ENCODE results near the gene KCNT1.

KCNT1 gene

DNA sequence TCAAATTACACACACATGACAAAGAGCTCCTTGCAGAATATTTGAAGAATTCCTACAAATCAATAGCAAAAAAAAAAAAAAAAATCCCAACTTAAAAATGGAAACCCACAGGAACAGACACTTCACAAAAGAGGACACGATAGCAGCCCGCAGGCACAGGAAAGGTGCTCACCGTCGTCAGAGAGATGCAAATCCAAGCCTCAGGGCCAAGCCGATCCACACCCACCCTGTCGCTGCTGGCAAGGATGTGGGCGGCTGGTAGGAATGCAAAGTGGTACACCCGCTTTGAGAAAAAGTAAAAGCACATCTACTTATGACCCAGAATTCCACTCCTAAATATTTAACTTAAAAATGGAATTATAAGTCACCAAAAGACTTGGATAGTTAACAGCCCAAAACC lies 28.0 kb upstream of the KCNT1 start:
- DNase-seq (ENCODE audit: low read depth): no peak

DNA sequence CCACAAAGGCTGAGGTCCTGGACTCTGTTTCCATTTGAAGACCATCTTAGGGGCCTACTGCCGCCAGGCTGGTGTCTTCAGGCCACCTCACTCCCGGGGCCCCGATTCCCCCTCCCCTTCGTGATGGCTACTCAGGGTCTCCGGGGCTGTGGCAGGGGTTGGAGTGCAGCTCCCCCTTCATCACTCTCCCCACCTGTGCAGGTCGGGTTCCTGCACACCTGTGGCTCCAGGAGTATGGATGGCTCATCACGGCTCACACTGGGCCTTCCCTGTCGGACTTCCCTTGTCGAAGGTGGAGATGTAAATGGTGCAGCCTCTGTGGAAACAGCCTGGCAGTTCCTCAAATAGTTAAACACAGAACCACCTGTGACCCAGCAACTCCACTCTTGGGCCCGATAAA lies 27.0 kb upstream of the KCNT1 start:
- DNase-seq (ENCODE audit: low read depth): no peak

DNA sequence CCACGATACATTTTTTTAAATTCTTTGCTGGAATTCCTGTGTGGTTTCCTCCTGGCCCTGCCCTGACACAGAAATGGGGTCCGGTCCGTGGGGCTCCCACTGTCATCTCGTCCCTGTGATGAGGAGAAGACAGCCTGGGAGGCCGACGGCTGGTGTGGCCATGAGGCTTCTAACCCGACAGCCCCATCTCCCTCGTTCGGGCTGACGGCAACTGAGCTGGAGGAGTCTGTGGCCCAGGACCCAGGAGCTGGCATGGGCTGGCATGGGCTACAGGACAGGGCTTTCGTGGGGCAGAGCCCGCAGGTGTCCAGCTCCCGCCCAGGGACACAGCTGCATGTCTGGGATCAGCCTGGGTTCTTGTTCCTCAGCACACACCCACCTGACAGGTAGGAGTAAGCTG lies 25.1 kb upstream of the KCNT1 start:
- DNase-seq (ENCODE audit: low read depth): no peak

DNA sequence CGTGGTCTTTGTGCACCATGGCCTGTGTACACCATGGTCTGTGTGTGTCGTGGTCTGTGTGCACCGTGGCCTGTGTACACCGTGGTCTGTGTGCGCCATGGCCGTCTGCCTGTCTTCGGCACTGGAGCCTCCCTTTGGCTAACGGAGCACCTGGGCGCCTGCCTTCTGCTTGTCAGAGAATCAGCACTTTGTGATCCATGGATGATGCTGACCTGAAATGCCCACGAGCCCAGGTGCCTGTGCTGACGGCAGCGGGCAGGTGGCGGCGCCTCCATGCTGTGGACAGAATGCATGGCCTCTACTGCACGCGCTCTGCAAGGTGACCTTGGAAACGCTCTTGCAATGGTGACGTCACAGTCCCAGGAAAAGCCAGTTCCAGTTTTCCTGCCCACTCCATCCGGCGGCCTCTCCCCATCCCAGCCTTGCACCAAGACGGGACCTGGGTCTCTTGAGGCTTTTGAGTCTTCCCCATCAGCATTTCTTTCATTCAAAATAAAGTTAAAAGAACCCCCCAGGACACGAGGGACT lies 24.3 kb upstream of the KCNT1 start:
- DNase-seq (ENCODE audit: low read depth): no peak

DNA sequence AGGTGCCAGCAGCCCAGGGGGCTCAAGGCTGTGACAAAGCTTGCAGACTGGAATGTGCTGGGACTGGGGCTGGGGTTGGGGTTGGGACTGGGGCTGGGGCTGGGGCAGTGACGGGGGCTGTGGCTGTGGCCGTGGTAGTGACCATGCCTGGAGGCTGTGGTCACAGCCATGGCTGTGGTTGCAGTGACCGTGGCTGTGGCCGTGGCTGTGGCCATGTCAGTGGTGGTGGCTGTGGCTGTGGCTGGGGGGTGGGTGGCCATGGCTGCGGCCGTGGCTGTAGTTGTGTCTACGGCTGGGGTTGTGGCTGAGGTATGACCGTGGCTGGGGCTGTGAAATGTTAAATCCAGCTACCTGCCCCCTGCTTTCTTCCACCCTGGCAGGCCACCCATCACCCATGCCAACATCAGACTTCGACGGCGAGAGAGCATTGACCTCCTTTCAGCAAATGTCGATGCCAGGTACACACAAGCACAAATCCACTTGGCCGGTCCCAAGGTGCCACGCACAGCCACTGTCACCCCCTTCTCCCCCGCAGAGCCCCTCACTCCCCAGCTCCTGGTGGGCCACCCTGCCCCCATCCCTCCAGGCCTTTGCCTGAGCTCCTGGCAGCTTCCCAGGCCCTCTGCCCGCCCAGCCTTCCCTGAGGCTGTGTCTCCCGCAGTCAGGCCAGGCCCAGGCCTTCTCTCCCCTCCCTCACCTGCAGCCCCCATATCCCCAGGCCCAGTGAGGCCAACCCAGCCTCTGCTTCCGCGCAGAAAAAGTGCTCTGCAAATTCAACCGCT lies 23.6 kb upstream of the KCNT1 start:
- DNase-seq (ENCODE audit: low read depth): no peak

DNA sequence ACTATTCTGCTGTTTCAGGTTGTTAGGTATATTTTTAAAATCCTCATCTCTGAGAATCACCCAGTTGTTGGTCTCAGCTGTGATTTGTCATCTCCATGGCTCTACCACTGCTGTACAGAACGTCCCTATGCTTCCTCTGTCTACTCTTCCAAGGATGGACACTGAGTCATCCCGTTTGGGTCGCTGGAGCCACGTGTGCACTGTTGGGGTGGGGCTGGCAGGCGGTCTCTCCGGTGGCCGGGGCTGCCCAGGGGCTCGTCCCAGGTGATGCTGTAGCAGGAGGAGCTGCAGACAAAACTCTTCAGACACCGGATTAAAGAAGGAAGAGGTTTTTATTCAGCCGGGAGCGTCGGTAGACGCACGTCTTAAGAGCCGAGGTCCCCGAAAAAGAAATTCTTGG lies 21.9 kb upstream of the KCNT1 start:
- DNase-seq (ENCODE audit: low read depth): no peak

DNA sequence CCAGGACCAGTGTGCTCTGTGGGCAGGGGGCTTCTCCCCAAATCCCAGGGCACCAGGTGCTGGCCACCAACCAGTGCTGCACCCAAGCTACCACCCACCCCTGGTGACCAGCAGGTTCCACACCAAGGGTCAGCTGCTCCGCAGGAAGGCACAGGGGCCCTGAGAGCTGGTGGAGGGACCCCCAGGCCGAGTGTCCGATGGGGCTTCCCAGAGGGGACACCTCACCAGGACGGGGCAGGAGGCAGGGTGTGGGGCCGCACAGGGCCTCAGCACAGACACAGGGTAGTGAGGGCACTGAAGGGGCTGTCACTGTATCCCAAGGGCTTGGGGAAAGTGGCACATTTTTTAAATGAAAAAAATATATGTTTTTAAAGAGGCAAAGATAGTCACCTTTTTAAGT lies 20.8 kb upstream of the KCNT1 start:
- no peak for DNase-seq (ENCODE audit: low read depth)

DNA sequence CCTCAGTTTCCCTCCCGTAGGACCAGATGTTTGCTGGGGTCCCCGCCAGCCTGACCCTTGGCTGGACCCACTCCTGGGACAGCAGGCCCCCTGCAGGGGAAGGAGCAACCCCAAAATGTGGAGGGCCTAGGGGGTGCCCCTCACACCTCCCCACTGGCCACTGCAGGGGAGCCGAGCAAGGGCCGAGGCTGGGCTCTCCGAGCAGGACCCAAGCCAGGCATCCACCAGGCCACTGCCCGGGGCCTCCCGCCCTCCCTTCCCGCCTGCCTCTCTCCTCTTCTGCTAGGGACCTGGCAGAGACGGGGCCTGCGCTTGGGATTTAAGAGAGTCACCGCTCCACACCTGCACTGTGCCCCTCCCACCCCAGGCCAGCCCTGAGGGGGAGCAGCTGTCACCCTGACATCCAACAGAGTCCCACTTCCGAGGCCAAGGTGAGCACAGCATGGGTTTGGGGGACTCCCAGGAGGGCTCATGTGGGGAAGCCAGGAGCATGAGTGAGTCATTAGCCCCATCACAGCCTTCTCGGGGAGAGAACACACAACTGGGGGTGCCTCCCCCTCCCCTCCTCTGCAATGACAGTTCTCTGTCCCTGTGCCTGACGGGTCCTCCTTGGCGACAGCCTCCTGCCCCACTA lies 18.5 kb upstream of the KCNT1 start:
- no peak for DNase-seq (ENCODE audit: low read depth)

DNA sequence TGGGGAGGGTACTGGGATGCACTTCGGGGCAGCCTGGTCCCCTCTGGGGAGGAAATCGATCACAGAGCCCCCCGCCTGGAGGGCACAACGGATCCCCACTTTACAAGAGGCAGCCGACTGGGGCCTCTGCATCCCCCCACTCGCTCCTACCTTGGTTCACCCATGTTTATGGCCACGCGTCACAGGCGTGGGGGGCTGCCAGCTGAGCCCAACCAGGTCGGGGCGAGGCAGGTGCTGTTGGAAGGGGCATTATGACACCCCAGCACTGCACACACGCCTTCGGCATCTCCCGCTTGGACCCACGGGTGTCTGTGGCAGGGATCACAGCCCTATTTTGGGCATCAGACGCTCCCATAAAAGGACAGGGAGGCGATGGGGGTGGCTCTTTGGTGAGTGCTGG lies 17.3 kb upstream of the KCNT1 start:
- no peak for DNase-seq (ENCODE audit: low read depth)

DNA sequence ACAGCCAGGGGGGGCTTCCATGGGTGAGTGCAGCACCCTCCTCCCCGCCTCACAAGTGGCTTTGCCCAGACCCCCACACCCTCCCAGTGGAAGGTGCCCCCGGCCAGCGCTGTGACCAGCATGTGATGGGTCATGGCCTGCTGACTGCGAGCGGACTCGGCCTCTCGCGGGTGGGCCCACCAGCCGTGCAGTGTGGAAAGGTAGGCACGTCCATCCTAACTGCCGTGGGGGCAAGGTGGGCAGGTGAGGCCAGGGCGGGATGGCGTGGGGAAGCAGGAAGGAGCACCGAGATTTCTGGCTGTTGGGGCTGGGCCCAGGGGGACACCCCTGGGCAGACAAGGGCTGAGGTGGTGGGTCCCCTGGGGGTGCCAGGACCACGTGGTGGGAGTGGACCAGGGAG lies 14.8 kb upstream of the KCNT1 start:
- DNase-seq (ENCODE audit: low read depth): no peak

DNA sequence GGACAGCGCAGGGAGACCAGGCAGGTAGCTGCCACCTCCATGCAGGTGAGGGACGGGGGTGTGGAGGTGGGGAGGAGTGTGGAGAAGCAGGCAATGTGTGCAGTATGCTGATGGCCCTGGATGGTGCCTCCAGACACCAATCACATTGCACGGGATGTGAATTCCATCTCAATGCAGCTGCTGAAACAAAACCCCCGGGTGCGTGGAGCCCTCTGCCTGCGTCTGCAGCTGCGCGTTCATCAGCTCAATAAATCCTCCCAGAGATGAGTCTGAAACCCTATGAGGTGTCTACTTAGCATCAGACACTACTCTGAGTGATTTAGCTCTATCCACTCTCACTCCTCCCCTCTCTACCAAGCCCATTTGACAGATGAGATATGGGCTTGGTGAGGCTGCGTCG lies 13.0 kb upstream of the KCNT1 start:
- DNase-seq (ENCODE audit: low read depth): no peak

DNA sequence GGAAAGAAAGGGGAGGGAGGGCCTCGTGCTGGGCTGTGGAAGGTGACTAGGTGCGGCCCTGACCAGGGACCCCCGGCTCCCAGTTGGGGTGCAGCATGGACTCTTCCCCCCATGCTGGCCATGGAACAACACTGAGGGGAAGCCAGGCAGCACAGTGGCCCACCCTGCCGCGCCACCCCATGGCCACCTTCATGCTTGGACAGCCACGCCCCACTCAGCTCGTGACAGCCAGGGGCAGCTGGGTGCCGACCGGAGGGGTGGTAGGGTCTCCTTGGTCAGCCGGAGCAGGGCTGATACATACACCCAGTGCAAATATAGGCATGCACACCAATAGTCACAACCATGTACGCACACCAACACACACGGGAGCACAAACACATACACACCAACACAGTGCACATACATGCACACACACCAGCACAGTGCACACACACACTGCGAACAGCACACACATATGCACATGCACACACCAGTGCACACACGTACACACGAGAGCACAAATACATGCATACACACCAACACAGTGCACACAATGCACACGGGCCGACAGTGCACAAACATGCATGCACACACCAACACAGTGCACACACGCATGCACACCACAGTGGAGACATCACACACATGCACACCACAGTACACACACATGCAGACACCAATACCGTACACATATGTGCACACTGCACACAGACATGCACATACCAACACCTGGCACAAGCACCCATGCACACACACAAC lies 11.0 kb upstream of the KCNT1 start:
- DNase-seq (ENCODE audit: low read depth): no peak

DNA sequence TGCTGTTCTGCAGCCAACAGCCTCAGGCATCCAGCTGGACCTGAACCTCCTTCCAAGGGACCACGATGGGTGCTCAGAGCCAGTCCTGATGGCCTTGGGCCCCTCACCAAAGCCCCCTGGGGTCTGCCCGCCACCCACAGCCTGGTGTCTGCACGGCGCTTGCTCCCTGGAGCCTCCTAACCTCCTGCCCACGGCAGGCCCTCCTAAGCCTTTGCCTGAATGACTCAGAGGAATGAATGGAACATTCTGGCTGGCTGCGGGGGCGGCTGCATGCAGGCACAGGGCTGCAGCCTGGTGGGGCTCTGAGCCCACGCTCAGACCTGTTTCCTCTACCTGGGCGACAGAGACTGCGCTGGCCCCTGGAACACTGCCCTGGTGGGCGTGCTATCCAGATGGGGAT lies 9.6 kb upstream of the KCNT1 start:
- no peak for DNase-seq (ENCODE audit: low read depth)

DNA sequence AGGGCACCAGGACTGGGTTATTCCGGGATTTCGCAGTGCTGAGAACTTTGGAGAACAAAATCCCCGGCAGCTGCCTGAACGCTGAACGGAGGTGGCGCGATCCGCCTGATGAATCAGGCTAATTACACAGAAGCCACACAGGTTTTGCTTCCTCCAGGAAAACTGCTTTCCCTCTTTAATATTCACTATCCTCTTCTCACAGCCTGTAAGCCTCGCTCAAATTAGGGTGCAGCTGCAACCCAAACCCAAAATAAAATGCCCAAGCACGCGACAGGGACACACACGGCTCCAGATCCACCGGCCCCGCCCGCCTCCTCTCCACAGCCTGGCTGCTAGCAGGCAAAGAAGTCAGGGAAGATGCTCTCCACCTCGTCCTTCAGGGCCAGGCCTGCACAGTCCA lies 8.7 kb upstream of the KCNT1 start:
- DNase-seq (ENCODE audit: low read depth): no peak

DNA sequence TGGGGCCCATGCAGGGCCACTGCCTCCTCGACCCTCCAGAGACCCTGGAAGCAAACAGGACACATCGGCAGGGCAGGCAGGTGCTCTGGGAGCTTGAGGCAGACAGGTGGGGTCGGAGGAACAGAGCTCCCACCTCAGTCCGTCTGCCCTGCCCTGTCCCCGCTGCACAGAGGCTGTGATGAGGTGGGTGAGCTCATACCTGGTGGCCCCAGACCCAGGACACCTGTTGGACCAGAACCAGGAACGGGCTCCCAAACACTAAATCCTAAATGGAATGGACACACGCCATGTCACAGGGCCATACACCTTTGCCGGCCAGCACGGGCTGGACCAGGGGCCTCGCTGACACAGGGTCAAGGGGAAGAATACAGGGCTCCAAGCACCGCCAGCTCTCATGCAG lies 8.2 kb upstream of the KCNT1 start:
- no peak for DNase-seq (ENCODE audit: low read depth)

DNA sequence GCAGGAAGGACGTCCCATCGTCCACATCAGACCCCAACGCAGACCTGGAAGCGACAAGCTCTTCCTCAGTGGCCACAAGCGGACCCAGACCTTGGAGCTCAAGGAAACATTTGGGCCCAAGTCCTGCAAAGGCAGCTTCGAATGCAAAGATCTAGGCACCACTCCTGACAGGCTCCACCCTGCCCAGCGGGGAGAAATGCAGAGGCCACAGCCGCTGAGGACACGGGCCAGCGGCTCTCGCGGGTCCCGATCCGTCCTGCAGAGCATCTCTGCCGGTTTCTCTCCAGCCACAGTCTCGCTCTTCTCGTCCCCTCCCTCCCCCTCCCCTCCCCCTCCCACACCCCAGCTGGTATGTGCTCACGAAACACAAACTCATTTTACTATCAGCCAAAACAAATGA lies 7.6 kb upstream of the KCNT1 start:
- no peak for DNase-seq (ENCODE audit: low read depth)

DNA sequence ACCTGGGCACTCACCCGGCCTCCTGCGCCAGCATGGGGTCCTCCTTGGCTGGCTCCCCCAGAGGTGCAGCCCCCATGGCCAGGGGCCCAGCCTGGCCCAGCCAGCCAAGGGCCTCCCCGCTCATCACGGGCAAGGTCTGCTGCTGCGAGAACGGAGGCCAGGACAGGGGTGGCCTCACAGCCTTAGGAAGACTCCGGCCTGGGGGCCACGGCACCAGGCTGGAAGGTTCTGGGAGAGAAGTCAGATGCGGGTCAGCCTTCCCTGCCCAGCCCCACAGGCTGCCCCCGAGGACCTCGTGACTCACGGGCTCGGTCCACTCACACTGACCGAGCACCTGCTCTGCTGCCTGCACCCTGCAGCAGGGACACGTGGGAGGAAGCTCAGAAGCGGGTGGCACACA lies 6.9 kb upstream of the KCNT1 start:
- DNase-seq (ENCODE audit: low read depth): no peak

DNA sequence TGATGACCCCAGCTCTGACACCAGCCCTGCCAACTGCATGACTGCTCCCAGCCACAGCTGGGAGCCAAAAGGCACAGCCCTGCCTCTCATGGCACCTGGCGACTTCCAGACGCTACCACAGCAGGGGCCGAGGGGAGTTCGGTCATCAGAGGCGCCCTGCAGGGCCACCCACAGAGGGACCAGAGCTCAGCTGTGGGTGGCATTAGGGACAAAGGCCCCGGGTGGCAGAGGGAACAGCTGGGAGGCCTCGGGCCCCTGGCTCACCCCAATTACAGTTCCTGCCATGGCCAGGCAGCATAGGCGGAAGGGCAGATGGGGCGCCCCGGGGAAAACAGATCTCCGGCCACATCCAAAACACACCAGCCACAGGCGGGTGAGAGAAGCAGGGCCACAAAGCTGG lies 6.3 kb upstream of the KCNT1 start:
- no peak for DNase-seq (ENCODE audit: low read depth)

DNA sequence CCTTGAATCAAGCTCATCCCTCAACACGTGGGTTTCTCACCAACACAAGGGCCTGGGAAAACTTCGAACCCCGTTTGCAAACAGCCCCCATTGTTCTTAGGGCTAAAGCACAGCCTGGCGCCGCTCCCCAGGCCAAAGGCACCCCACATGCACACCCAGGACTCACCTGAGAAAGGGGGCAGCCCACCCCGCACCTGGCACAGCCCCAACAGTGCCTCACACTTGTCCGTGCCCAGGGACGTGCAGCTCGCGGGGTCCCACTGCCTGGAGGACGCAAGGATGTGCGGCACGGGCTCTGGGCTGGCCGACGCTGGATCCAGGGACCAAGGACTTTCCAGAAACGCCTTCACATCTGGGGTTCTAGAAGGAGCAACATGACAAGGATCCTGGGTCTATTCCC lies 5.5 kb upstream of the KCNT1 start:
- DNase-seq (ENCODE audit: low read depth): no peak

DNA sequence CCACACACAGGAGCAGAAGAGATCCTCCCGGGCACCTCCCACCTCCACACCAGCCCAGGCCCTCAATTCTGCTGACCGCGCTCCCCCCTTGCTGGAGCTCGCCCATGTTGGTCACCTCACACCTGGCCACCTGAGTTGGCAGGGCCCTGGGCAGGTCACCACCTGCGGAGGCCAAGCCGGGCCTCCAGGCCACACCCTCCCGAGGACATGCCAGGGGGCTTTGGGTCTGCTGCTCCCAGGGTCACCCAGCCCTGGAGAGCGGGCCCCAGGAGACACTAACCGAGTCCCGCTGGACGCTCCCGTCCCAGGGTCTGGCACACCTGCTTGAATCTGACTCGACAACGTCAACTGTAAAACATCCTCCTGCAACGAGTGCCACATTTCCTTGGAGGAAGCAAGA lies 4.8 kb upstream of the KCNT1 start:
- DNase-seq (ENCODE audit: low read depth): no peak

DNA sequence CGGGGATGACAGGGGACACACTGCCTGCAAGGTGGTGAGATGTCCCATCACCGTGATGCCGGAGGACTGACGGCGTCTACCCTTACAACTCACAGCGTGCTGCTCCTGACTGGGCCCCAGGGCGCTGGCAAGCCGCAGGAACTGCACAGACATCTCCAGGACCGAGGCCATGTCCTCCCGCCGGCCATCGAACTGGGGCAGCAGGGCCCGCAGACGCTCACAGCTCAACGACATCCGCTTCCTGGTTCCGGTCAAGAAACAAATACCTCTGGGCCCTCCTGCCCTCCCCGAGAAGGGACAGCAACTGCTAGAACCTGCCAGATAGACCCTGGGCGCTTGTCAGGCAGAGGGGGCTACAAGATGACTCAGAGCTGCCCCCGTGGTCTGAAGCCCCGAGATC lies 3.7 kb upstream of the KCNT1 start:
- no peak for DNase-seq (ENCODE audit: low read depth)

DNA sequence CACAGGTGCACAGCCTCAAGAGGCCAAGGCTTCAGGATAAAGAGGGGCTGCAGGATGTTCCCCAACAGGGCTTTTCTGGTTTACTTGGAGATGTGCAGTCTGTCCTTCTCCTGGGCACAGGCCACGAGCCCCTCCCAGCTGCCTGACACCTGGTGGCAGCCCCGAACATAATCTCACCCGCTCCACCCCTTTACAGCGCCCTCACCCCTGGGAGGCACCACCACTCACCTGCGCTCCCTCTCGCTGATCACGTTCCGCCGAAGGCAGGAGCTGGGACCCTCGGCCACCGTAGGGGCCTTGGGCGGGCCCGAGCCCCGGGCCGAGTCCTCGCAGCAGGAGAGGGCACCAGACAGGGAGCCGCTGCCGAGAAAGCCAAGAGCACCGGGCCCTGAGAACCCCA lies 3.2 kb upstream of the KCNT1 start:
- no peak for DNase-seq (ENCODE audit: low read depth)

DNA sequence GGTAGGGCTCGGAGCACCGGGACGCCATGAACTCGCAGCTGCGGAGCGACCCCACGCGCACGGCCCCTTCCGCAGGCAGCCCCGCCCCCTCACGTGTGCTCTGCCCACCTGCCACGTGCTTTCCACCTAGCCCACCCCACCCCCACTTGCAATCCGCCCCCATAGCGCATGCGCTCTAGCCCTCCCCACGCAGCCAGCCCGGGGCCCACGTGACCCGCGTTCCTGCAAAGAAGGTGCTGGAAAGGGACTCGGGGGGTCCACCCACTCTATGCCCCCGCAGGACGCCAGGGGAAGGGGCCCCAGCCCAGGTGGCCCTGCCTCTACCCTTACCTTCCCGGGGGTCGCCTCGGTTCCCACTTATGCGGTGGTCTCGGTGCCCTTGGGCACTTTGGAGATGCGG lies 2.5 kb upstream of the KCNT1 start, which contains the start of gene SOHLH1:
Gene SOHLH1 (minus strand): TSS at position 42 of the 400 bp plus-strand sequence. CDS start 14 bp downstream, at position 28.
- DNase-seq (ENCODE audit: low read depth): no peak

Data from stimulated activated CD8-positive, alpha-beta memory T cell treated with anti-CD3 and anti-CD28 coated beads, Interleukin-15, amount 100 ng/mL, for 1 hour (primary cell).